HG03280 (cell line): ENCODE data around the gene TRPT1.

Experiments used
- ATAC-seq: cut with Tn5 transposase; IDR thresholded peaks from one replicate; pipeline ENCODE4 v1.9.1; 2021; ENCODE audit warnings: mild to moderate bottlenecking, moderate library complexity; ENCODE audit not compliant: unreplicated experiment

Gene TRPT1

GRCh38 chr11:64245797-64246620, 20.0 kb upstream of the TRPT1 start:
- ATAC-seq: no peak

- no peak for ATAC-seq
Measured at GRCh38 chr11:64245401-64245796, 19.4 kb upstream of the TRPT1 start.

- ATAC-seq: no peak
Measured at GRCh38 chr11:64244966-64245365, 19.0 kb upstream of the TRPT1 start.

GRCh38 chr11:64244107-64244506, 18.1 kb upstream of the TRPT1 start:
- ATAC-seq: no peak

- no peak for ATAC-seq
Measured at GRCh38 chr11:64243236-64243854, 17.4 kb upstream of the TRPT1 start.

GRCh38 chr11:64241491-64242374, 15.7 kb upstream of the TRPT1 start:
- peak; percentile 55 for ATAC-seq

GRCh38 chr11:64241241-64241490, 15.2 kb upstream of the TRPT1 start:
- no peak for ATAC-seq

- ATAC-seq: peak; percentile 47
Measured at GRCh38 chr11:64240435-64241240, 14.7 kb upstream of the TRPT1 start, which contains the start of gene FKBP2. TSS of gene FKBP2 (plus strand) at chr11:64241095. CDS start at chr11:64242388, 1,293 bp downstream.

- ATAC-seq: peak; percentile 17
Measured at GRCh38 chr11:64239662-64240434, 13.9 kb upstream of the TRPT1 start.

GRCh38 chr11:64238999-64239398, 13.0 kb upstream of the TRPT1 start:
- no peak for ATAC-seq

GRCh38 chr11:64238076-64238475, 12.1 kb upstream of the TRPT1 start:
- ATAC-seq: no peak

- no peak for ATAC-seq
Measured at GRCh38 chr11:64237484-64237951, 11.5 kb upstream of the TRPT1 start.

GRCh38 chr11:64235437-64236161, 9.6 kb upstream of the TRPT1 start:
- ATAC-seq: no peak

- peak; percentile 17 for ATAC-seq
Measured at GRCh38 chr11:64234647-64235379, 8.8 kb upstream of the TRPT1 start.

- ATAC-seq: peak; percentile 34
Measured at GRCh38 chr11:64233913-64234586, 8.1 kb upstream of the TRPT1 start, which contains the start of gene VEGFB. TSS of gene VEGFB (plus strand) at chr11:64234584. CDS start at chr11:64234834, 250 bp downstream.

GRCh38 chr11:64232967-64233315, 7.0 kb upstream of the TRPT1 start:
- no peak for ATAC-seq

- ATAC-seq: no peak
Measured at GRCh38 chr11:64232182-64232966, 6.4 kb upstream of the TRPT1 start.
